ENCODE data around the gene SCYL2. TPM values are rescaled to one million over a fixed set of nuclear protein-coding genes. Genes with fewer than 3 reads are reported as not detected.

The SCYL2 gene
- total RNA-seq, 1 experiment from 2014 or later: 35.8 TPM

DNA sequence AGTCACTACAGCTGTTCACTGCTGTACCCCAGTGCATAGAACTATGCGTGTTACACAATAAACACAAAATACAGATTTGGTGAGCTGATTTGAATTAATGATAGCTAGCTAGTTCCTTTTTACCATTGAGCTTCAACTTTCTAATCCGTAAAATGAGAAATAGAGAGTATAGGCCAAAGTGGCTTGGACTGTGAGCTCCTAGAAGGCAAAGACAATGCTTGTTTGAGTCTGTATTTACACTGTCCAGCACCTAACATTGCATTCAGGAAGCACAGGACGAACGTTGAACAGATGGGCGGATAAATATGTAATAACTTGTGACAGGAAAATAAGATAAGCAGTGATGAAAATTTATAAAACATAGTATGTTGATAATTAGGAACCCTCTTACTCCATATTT, 121.4 kb downstream of the SCYL2 start:
- H3K27me3 ChIP-seq (ENCODE audit: low read length): peaks cover 22% of the 10 kb centered on the region
- BruUV-seq (replicated peaks): no TSS peak
- no peaks in the 10 kb centered on the region for H3K9me3 ChIP-seq (ENCODE audit: low read length)
- H3K4me2 ChIP-seq (ENCODE audit: low read length): no peak overlapping the region
- POLR2A ChIA-PET (ENCODE audit: unreplicated experiment): no interaction called here
- CTCF ChIA-PET: no interaction called here
- no peak overlapping the region for H2AFZ ChIP-seq (ENCODE audit: low read length)
- no peaks in the 10 kb centered on the region for H3K9me2 ChIP-seq (replicated peaks; ENCODE audit: low read length)
- H3K4me3 ChIP-seq (ENCODE audit: low read length): no peak overlapping the region
- H4K20me1 ChIP-seq (ENCODE audit: low read length): no peaks in the 10 kb centered on the region
- no peaks in the 10 kb centered on the region for H3K36me3 ChIP-seq (ENCODE audit: low read depth, low read length)
- DNase-seq (no peak), ATAC-seq (no peak)
- no peaks in the 10 kb centered on the region for H3K4me1 ChIP-seq (ENCODE audit: insufficient read depth, low read length)
- no peaks in the 10 kb centered on the region for H3F3A ChIP-seq (ENCODE audit: low read length, unreplicated experiment)
- TF ChIP-seq, protein P1, sequence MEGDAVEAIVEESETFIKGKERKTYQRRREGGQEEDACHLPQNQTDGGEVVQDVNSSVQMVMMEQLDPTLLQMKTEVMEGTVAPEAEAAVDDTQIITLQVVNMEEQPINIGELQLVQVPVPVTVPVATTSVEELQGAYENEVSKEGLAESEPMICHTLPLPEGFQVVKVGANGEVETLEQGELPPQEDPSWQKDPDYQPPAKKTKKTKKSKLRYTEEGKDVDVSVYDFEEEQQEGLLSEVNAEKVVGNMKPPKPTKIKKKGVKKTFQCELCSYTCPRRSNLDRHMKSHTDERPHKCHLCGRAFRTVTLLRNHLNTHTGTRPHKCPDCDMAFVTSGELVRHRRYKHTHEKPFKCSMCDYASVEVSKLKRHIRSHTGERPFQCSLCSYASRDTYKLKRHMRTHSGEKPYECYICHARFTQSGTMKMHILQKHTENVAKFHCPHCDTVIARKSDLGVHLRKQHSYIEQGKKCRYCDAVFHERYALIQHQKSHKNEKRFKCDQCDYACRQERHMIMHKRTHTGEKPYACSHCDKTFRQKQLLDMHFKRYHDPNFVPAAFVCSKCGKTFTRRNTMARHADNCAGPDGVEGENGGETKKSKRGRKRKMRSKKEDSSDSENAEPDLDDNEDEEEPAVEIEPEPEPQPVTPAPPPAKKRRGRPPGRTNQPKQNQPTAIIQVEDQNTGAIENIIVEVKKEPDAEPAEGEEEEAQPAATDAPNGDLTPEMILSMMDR (conservative IDR thresholded peaks at IDR 0.05; ENCODE audit: low read depth, low read length): no peak
- intact Hi-C loops (cut with micrococcal nuclease): no loop called here
- H3K79me2 ChIP-seq (ENCODE audit: low read length): no peaks in the 10 kb centered on the region
- no peak overlapping the region for H3K9ac ChIP-seq (ENCODE audit: low read length)
- no peak overlapping the region for H3K27ac ChIP-seq (ENCODE audit: low read length)

Other genes with a start within 250 kb of the SCYL2 start
- gene BLTP3B, start 124.3 kb upstream of the SCYL2 start, total RNA-seq (2014; rRNA removed): 29.0 and 32.0 TPM in 2 replicates
- 18.4 and 21.2 TPM in 2 replicates for gene ACTR6, start 66.4 kb upstream of the SCYL2 start, total RNA-seq (2014; rRNA removed)
- gene DEPDC4, start 98 bp upstream of the SCYL2 start, total RNA-seq (2014; rRNA removed): 0.29 and 2.0 TPM in 2 replicates
- not detected in 2 replicates for gene SLC17A8, start 89.9 kb downstream of the SCYL2 start, total RNA-seq (2014; rRNA removed)
- gene NR1H4, start 206.7 kb downstream of the SCYL2 start, total RNA-seq (2014; rRNA removed): not detected in 2 replicates